GM18505 (cell line): Measurements from ENCODE around the gene DDX3X.
"Not testable (repeated sequence)": the region's sequence is repeated elsewhere in the genome, so short reads cannot be mapped to it uniquely, and the experiment has no call there.

Experiments
- ATAC-seq: cut with Tn5 transposase; IDR thresholded peaks from one replicate; pipeline ENCODE4 v1.9.1; 2021; ENCODE audit not compliant: unreplicated experiment
- POLR2A ChIP-seq: IDR thresholded peaks from 4 replicates; pipeline ENCODE4 v1.6.1; 2011; ENCODE audit warnings: borderline replicate concordance; ENCODE audit not compliant: insufficient read depth, insufficient read length; ENCODE audit errors: extremely low read depth

Gene DDX3X

GRCh38 chrX:41338436-41338835 is 4.5 kb downstream of the DDX3X start:
- ATAC-seq, result no peak
- no peak for TF ChIP-seq POLR2A

GRCh38 chrX:41339148-41339547 is 5.2 kb downstream of the DDX3X start:
- ATAC-seq, result no peak
- TF ChIP-seq POLR2A, result no peak

- ATAC-seq, result no peak
- no peak for TF ChIP-seq POLR2A
Measured at GRCh38 chrX:41344053-41344452, 10.1 kb downstream of the DDX3X start.

DNA sequence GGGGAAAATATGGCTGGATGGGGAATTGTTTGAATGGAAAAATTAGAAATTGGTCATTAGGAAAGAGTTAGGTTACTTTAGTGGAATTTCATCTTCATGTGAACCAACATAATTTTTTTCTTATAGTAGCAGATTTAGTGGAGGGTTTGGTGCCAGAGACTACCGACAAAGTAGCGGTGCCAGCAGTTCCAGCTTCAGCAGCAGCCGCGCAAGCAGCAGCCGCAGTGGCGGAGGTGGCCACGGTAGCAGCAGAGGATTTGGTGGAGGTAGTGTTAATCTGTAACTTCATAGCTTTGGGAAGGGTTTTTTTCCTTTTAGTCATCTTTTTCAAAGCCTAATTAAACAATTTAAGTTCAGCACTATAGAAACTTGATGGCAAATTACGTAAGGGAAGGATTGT is 13.2 kb downstream of the DDX3X start:
- no peak for TF ChIP-seq POLR2A
- ATAC-seq, result no peak

DNA sequence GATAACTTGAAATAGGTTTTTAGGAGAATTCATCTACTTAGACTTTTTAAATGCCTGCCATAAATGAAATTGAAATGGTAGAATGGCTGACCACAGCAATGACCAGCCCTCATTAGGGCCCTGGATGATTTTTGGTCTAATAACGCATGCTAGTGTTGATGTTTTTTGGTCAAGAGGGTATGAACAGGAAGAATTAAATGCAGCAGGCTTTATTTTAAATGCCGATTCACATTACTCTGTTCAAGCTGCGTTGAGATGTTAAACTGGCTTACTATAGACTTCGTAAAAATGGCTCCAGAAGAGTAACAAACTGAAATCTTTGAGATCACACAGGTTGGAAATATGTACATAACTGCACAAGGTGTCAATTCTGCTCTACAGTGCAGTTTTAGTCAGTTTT is 14.6 kb downstream of the DDX3X start:
- no peak for ATAC-seq
- no peak for TF ChIP-seq POLR2A

DNA sequence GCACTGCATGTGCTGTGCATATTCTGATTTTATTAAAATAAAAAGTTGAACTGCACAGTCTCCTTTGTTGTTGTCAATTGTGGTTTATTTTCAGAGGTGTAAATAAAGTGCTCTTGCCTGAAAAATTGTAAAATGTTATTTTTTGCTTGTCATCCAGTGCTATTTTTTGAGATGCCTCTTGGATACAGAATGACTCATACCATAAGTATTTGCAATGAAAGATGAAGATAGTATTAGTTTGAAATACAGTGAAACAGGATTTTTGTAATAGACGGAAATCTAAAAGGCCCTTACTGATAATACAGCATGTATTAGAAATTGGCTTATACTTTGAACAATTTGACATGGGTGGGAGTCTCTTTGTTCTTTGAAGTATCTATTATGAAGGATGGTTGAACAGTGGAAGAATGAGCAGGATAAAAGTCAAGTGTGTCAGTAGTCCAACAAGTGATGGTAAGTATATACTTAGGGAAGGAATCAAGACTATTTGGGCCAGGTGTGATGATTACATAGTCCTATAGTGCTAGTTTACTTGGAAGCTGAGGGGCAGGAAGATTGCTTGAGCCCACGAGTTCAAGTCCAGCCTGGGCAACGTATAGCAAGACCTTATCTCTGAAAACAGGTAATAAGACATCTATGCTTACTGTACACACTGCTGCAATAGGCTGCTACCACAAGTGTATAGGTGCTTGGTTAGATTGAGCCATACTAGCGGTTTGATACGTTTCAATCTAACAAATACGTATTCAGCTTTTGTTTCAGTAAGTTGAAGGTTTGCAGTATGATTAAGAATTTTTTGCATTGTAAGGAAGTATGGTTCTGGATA is 16.4 kb downstream of the DDX3X start:
- no peak for ATAC-seq
- TF ChIP-seq POLR2A, result peak; percentile 23

DNA sequence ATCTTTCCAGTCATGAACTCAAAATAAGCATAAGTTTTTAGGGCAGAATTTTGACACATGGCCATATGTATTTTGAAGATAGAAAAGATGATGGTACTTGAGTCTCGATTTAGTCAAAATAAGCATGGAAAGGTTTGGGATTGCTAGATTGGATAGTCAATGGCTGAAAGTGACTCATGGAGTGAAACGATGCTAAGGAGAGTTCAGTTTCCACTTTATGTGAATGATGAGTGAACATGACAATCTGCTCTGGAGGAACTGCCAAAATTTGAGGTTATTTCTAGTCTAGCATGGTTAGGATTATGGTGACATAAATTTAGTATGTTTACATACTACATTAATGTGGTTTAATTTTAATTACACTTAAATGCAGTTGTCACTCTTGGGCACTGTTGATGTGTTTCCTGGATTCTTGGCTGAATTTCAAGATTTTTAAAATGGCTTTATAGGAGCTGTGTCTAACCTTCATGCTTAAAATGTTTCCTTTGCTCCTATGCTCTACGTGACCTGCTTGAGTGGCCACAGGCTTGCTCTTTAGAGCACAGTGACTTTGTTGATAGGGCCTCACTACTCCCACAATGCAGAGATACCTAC is 17.1 kb downstream of the DDX3X start:
- TF ChIP-seq POLR2A, result no peak

DNA sequence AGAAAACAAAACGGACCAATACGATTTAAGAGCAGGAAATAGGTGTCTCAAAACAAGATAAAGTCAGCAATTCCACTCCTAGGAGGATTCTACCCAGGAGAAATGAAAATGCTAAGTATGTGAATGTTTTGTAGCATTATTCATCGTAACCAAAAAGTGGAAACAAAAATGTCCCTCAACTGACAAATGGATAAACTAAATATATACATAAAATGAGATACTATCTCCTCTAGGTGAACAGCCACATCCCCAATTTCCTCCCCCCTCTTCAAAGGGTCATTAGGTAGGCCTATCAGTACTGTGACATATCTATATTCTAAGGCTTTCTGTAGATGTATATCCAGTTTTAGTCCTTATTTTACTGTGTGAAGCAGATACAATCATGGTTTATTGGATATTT is 18.0 kb downstream of the DDX3X start:
- ATAC-seq, result no peak
- TF ChIP-seq POLR2A, result no peak

More for the DNA sequence above, 17.1 kb downstream of the DDX3X start:
- ATAC-seq, result no peak

- TF ChIP-seq POLR2A, result peak; percentile 34
- no peak for ATAC-seq
Measured at GRCh38 chrX:41352329-41352838, 18.4 kb downstream of the DDX3X start.

DNA sequence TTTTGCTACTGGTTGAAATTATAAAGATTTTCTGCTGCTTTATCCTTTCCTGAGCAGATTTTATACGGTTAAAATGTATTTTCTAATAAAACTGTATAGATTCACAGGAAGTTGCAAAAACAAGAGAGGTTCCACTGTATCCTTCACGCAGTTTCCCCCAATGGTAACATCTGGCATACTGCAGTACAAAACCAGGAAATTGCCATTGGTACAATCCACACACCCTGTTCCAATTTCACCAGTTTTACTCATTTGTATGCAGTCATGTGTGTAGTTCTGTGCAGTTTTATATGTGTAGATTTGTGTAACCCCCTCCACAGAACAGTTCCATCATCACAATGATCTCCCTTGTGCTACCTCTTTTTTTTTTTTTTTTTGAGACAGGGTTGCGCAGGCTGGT is 20.0 kb downstream of the DDX3X start:
- TF ChIP-seq POLR2A, result no peak
- no peak for ATAC-seq

DNA sequence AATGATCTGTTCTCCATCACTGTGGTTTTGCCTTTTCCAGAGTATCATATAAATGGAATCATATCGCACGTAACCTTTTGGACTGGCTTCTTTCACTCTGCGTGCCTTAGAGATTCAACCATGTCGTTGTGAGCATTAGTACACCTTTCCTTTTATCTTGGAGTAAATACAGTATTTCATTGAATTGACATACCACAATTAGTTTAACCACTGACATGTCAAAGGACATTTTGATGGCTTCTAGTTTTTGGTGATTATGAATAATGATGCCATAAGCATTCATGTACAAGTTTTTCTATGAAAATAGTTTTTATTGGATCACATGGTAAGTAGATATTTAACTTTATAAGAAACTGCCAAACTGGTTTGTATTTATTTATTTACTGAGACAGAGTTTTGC is 35.2 kb downstream of the DDX3X start:
- no peak for TF ChIP-seq POLR2A
- no peak for ATAC-seq

DNA sequence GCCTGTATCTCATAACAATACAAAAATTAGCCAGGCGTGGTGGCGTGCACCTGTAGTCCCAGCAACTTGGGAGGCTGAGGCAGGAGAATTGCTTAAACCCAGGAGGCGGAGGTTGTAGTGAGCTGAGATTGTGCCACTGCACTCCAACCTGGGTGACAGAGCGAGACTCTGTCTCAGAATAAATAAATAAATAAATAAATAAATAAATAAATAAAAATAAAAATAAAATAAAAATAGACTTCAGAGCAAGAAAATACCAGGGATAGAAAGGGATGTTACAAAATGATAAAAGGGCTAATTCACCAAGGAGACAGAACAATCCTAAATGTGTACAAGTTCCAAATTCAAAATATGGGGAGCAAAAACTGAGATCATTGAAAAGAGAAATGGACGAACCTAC is 37.6 kb downstream of the DDX3X start:
- ATAC-seq, result not testable (repeated sequence)

DNA sequence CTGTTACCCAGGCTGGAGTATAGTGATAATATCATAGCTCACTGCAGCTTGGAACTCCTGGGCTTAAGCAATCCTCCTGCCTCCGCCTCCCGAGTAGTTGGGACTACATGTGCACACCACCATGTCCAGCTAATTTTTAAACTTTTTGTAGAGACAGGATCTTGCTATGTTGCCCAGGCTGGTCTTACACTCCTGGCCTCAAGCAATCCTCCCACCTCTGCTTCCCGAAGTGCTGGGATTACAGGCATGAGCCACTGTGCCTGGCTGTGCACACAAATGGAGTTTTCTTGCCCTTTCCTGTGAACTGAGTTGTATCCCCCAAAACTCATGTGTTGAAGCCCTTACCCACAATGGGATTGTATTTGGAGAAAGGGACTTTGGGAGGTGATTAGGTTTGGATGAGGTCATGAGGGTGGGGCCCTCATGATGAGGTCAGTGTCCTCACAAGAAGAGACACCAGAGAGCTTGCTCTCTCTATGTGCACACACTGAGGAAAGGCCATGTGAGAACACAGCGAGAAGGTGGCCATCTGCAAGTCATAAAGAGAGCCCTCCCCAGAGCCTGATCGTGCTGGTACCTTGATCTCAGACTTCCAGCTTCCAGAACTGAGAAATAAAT is 40.1 kb downstream of the DDX3X start:
- ATAC-seq, result no peak
- no peak for TF ChIP-seq POLR2A

- TF ChIP-seq POLR2A, result no peak
Measured at GRCh38 chrX:41377624-41378023, 43.7 kb downstream of the DDX3X start.

More at GRCh38 chrX:41377624-41378023, 43.7 kb downstream of the DDX3X start:
- ATAC-seq, result no peak
